Measurements from ENCODE around the gene SEC62. TPM values are rescaled to one million over a fixed set of nuclear protein-coding genes. Genes with fewer than 3 reads are reported as not detected.
A peak's percentile ranks its signal among the peaks of the same experiment; 100 is the strongest.

Gene SEC62
- polyA plus RNA-seq, 3 donors, result 15.6 to 117 (median 95.2) TPM

- H3K27me3 ChIP-seq (ENCODE audit: control insufficient read depth in 2 of 2, insufficient read depth in 2 of 2, low read length in 2 of 2), result no peaks in the 10 kb centered on the region
- H3K4me2 ChIP-seq (replicated peaks; ENCODE audit: extremely low read depth, low read length, poor library complexity, severe bottlenecking), result no peak overlapping the region
- no peak overlapping the region for H3K4me3 ChIP-seq (replicated peaks in 1 of 3; ENCODE audit: low read depth in 2 of 3, low read length in 3 of 3)
- no peak for TF ChIP-seq CTCF (IDR thresholded peaks at IDR 0.05)
- intact Hi-C loops (cut with micrococcal nuclease), result loop anchor here (5.0 to 10.0 kb wide), 4 partner anchors 36 to 104 kb away; partner anchors contain the start of genes GPR160 (in 1 of the 2), LRRC31 (in 1 of the 2) and SEC62 (in 1 of the 2)
- no peak for DNase-seq
- H3K79me2 ChIP-seq (ENCODE audit: insufficient read depth, low read length), result no peaks in the 10 kb centered on the region
- WGBS (ENCODE audit: insufficient coverage), result 92% methylated on average over 2 of the region's 3 CpGs
- Mint-ChIP-seq H3K27me3 (ENCODE audit: low read depth in 3 of 3) (peaks cover 0 to 6% (median 2%) of the 10 kb centered on the region in 3 donors), H3K4me1 (peaks cover 4% of the 10 kb centered on the region), H3K27ac (peak overlapping the region in 3 of 7 donors; percentile 16 to 53 (median 18)), H3K36me3 (no peaks in the 10 kb centered on the region), H3K4me3 (no peak overlapping the region), H3K9me3 (peaks cover 0 to 1% (median 0%) of the 10 kb centered on the region in 7 donors)
- H2AFZ ChIP-seq (ENCODE audit: insufficient read depth, low read depth, low read length, poor library complexity, severe bottlenecking), result no peak overlapping the region
- H3K9ac ChIP-seq (ENCODE audit: insufficient read depth, low read length, poor library complexity, severe bottlenecking), result no peak overlapping the region
- no peaks in the 10 kb centered on the region for H3K36me3 ChIP-seq (replicated peaks in 1 of 2; ENCODE audit: control insufficient read depth in 1 of 2, insufficient read depth in 2 of 2, low read length in 2 of 2)
- H3K4me1 ChIP-seq (ENCODE audit: control insufficient read depth in 1 of 2, insufficient read depth in 2 of 2, low read length in 2 of 2), result peaks cover 0 to 3% of the 10 kb centered on the region in 2 donors
- no peak overlapping the region for H3K27ac ChIP-seq (ENCODE audit: low read depth in 1 of 2, low read length in 2 of 2)
- no peaks in the 10 kb centered on the region for H4K20me1 ChIP-seq (ENCODE audit: insufficient read depth, low read length)
- no peaks in the 10 kb centered on the region for H3K9me3 ChIP-seq (replicated peaks in 1 of 2; ENCODE audit: control insufficient read depth in 1 of 2, insufficient read depth in 1 of 2, low read length in 2 of 2)
Measured at GRCh38 chr3:169930843-169931242, 35.8 kb upstream of the SEC62 start.

GRCh38 chr3:169931747-169932520 is 34.7 kb upstream of the SEC62 start:
- H3K79me2 ChIP-seq (ENCODE audit: insufficient read depth, low read length), result no peaks in the 10 kb centered on the region
- Mint-ChIP-seq H3K27me3 (ENCODE audit: low read depth in 3 of 3) (peaks cover 0 to 10% (median 2%) of the 10 kb centered on the region in 3 donors), H3K4me1 (peaks cover 4% of the 10 kb centered on the region), H3K4me3 (no peak overlapping the region), H3K36me3 (no peaks in the 10 kb centered on the region), H3K9me3 (peaks cover 0 to 1% (median 0%) of the 10 kb centered on the region in 7 donors), H3K27ac (no peak overlapping the region)
- WGBS (ENCODE audit: insufficient coverage), result 79% methylated on average over 7 of the region's 14 CpGs
- no peaks in the 10 kb centered on the region for H4K20me1 ChIP-seq (ENCODE audit: insufficient read depth, low read length)
- H3K4me3 ChIP-seq (replicated peaks in 1 of 3; ENCODE audit: low read depth in 2 of 3, low read length in 3 of 3), result no peak overlapping the region
- H3K27ac ChIP-seq (ENCODE audit: low read depth in 1 of 2, low read length in 2 of 2), result no peak overlapping the region
- H3K4me1 ChIP-seq (ENCODE audit: control insufficient read depth in 1 of 2, insufficient read depth in 2 of 2, low read length in 2 of 2), result peaks cover 0 to 3% of the 10 kb centered on the region in 2 donors
- no peak overlapping the region for H3K9ac ChIP-seq (ENCODE audit: insufficient read depth, low read length, poor library complexity, severe bottlenecking)
- H3K36me3 ChIP-seq (replicated peaks in 1 of 2; ENCODE audit: control insufficient read depth in 1 of 2, insufficient read depth in 2 of 2, low read length in 2 of 2), result no peaks in the 10 kb centered on the region
- H2AFZ ChIP-seq (ENCODE audit: insufficient read depth, low read depth, low read length, poor library complexity, severe bottlenecking), result no peak overlapping the region
- TF ChIP-seq CTCF (IDR thresholded peaks at IDR 0.05), result no peak
- H3K4me2 ChIP-seq (replicated peaks; ENCODE audit: extremely low read depth, low read length, poor library complexity, severe bottlenecking), result no peak overlapping the region
- DNase-seq, result no peak
- intact Hi-C loops (cut with micrococcal nuclease), result loop anchor here (5.0 to 10.0 kb wide), 4 partner anchors 35 to 103 kb away; partner anchors contain the start of genes GPR160 (in 1 of the 2), LRRC31 (in 1 of the 2) and SEC62 (in 1 of the 2)
- H3K9me3 ChIP-seq (replicated peaks in 1 of 2; ENCODE audit: control insufficient read depth in 1 of 2, insufficient read depth in 1 of 2, low read length in 2 of 2), result no peaks in the 10 kb centered on the region
- no peaks in the 10 kb centered on the region for H3K27me3 ChIP-seq (ENCODE audit: control insufficient read depth in 2 of 2, insufficient read depth in 2 of 2, low read length in 2 of 2)

Data from CD14-positive monocyte (primary cell).